ENCODE measurements around the gene AMIGO1. TPM values are rescaled to one million over a fixed set of nuclear protein-coding genes. Genes with fewer than 3 reads are reported as not detected.

The AMIGO1 gene
- total RNA-seq, 1 experiment from 2014 or later: 1.5 TPM

DNA sequence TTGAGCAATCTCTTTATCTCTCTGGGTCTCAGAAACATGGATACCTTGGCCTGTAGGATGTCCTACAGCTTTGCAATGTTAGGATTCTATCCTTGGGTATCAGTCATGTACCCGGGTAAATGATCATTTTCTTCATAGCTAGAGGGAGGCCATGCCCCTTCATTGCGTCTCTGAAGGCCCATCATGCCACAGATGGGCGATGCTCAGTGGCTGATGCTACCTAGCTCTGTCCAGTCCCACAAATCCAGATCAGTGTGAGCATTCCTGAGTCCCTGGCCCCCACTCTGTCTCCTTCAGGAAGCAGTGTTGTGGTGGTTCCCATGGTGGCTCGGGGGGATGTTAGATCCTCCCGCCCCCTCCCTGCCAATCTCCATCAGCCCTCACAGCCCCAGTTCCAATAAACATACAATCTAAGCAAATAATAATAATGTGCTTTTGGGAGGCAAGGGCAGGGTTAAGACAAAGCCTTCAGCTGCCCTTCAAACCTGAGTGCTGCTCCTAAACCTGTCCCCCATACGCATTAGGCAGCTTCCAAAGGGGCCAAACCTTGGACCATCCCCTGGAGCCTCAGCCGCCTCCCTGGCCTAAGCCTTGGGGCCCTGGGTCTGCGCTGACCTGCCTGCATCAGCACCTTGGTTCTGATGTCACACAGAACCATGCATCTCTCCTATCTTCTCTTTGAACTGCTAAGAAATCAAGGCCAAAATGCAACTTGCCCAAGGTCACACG, 29.5 kb upstream of the AMIGO1 start:
- DNase-seq: no peak
- CTCF ChIA-PET: interaction anchor here (0.8 kb wide), 1 partner anchor 117 kb away, joined by 4 read pairs; the partner anchor contains the start of gene GSTM4
- Histone ChIP-seq H3K4me3 (ENCODE audit: low read depth, low read length) (no peak overlapping the region), H3K9me3 (no peaks in the 10 kb centered on the region), H3K27me3 (replicated peaks; ENCODE audit: control insufficient read depth, insufficient read depth, low read length) (no peaks in the 10 kb centered on the region), H3K4me1 (no peaks in the 10 kb centered on the region), H3K36me3 (ENCODE audit: control insufficient read depth, insufficient read depth, low read length) (no peaks in the 10 kb centered on the region)
- intact Hi-C loops (cut with micrococcal nuclease; ENCODE audit: unreplicated experiment): no loop called here
- Mint-ChIP-seq H3K27ac (ENCODE audit: unreplicated experiment) (no peak overlapping the region), H3K4me3 (ENCODE audit: unreplicated experiment) (no peak overlapping the region), H3K4me1 (ENCODE audit: low read depth, unreplicated experiment) (no peaks in the 10 kb centered on the region), H3K27me3 (ENCODE audit: insufficient read depth, unreplicated experiment) (peaks cover 6% of the 10 kb centered on the region), H3K9me3 (ENCODE audit: unreplicated experiment) (no peaks in the 10 kb centered on the region), H3K36me3 (ENCODE audit: insufficient read depth, unreplicated experiment) (peaks cover 4% of the 10 kb centered on the region)
- TF ChIP-seq, protein P1, sequence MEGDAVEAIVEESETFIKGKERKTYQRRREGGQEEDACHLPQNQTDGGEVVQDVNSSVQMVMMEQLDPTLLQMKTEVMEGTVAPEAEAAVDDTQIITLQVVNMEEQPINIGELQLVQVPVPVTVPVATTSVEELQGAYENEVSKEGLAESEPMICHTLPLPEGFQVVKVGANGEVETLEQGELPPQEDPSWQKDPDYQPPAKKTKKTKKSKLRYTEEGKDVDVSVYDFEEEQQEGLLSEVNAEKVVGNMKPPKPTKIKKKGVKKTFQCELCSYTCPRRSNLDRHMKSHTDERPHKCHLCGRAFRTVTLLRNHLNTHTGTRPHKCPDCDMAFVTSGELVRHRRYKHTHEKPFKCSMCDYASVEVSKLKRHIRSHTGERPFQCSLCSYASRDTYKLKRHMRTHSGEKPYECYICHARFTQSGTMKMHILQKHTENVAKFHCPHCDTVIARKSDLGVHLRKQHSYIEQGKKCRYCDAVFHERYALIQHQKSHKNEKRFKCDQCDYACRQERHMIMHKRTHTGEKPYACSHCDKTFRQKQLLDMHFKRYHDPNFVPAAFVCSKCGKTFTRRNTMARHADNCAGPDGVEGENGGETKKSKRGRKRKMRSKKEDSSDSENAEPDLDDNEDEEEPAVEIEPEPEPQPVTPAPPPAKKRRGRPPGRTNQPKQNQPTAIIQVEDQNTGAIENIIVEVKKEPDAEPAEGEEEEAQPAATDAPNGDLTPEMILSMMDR (IDR thresholded peaks at IDR 0.05; ENCODE audit: insufficient read depth in 1 of 2, low read depth in 1 of 2, low read length in 1 of 2, severe bottlenecking in 1 of 2, unreplicated experiment in 1 of 2): no peak
- POLR2A ChIA-PET: no interaction called here
- BruUV-seq (replicated peaks): no TSS peak

DNA sequence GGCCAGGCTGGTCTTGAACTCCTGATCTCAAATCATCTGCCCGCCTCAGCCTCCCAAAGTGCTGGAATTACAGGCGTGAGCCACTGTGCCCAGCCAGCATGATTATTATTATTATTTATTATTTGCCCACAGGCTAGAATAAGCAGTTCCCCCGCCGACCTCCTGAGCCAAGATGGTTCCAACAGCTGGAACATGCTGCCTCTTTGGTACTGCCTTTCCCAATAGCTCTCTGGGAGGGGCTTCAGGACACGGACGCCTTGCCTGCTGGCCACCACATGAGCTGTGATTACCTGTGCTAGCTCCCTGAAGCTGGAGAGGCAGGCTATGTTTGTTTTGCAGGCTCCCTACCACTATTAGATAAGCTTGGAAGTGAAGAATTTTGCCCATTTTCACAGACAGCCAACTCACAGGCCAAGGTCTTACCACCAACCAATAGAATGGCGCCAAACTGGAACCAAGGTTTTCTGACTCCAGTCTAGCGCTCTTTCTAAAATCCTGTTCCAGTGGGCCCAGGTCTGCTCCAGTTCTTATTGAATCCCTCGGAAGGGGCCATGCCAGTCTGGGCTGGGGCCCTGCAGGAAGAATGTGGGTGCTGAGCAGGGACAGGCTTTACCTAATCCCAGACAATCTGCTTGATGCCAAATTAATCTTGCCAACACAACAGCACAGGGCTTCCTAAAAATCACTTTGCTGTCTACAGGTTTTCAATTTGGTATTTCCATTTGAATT, 28.1 kb upstream of the AMIGO1 start:
- TF ChIP-seq, protein P1 (IDR thresholded peaks at IDR 0.05; ENCODE audit: insufficient read depth in 1 of 2, low read depth in 1 of 2, low read length in 1 of 2, severe bottlenecking in 1 of 2, unreplicated experiment in 1 of 2): no peak
- no peaks in the 10 kb centered on the region for H3K36me3 ChIP-seq (ENCODE audit: control insufficient read depth, insufficient read depth, low read length)
- no peaks in the 10 kb centered on the region; the same call in 1 of the 2 replicates for H3K4me1 ChIP-seq
- no peaks in the 10 kb centered on the region for H3K27me3 ChIP-seq (replicated peaks; ENCODE audit: control insufficient read depth, insufficient read depth, low read length)
- Mint-ChIP-seq H3K4me1 (ENCODE audit: low read depth, unreplicated experiment) (no peaks in the 10 kb centered on the region), H3K36me3 (ENCODE audit: insufficient read depth, unreplicated experiment) (peaks cover 4% of the 10 kb centered on the region), H3K4me3 (ENCODE audit: unreplicated experiment) (no peak overlapping the region), H3K27me3 (ENCODE audit: insufficient read depth, unreplicated experiment) (peaks cover 3% of the 10 kb centered on the region), H3K9me3 (ENCODE audit: unreplicated experiment) (no peaks in the 10 kb centered on the region), H3K27ac (ENCODE audit: unreplicated experiment) (no peak overlapping the region)
- no TSS peak for BruUV-seq (replicated peaks)
- POLR2A ChIA-PET: no interaction called here
- H3K9me3 ChIP-seq: no peaks in the 10 kb centered on the region
- no peak overlapping the region for H3K4me3 ChIP-seq (ENCODE audit: low read depth, low read length)
- DNase-seq: no peak
- intact Hi-C loops (cut with micrococcal nuclease; ENCODE audit: unreplicated experiment): no loop called here
- CTCF ChIA-PET: interaction anchor here (1.3 kb wide), 1 partner anchor 8 kb away, joined by 3 read pairs; no protein-coding TSS in a partner anchor

GRCh38 chr1:109535971-109536491, 26.5 kb upstream of the AMIGO1 start:
- Histone ChIP-seq H3K4me3 (ENCODE audit: low read depth, low read length) (no peak overlapping the region), H3K4me1 (no peaks in the 10 kb centered on the region; the same call in 1 of the 2 replicates), H3K9me3 (no peaks in the 10 kb centered on the region), H3K27me3 (replicated peaks; ENCODE audit: control insufficient read depth, insufficient read depth, low read length) (no peaks in the 10 kb centered on the region), H3K36me3 (ENCODE audit: control insufficient read depth, insufficient read depth, low read length) (no peaks in the 10 kb centered on the region)
- no TSS peak for BruUV-seq (replicated peaks)
- intact Hi-C loops (cut with micrococcal nuclease; ENCODE audit: unreplicated experiment): no loop called here
- Mint-ChIP-seq H3K27me3 (ENCODE audit: insufficient read depth, unreplicated experiment) (no peaks in the 10 kb centered on the region), H3K27ac (ENCODE audit: unreplicated experiment) (no peak overlapping the region), H3K9me3 (ENCODE audit: unreplicated experiment) (no peaks in the 10 kb centered on the region), H3K36me3 (ENCODE audit: insufficient read depth, unreplicated experiment) (peaks cover 4% of the 10 kb centered on the region), H3K4me3 (ENCODE audit: unreplicated experiment) (no peak overlapping the region), H3K4me1 (ENCODE audit: low read depth, unreplicated experiment) (no peaks in the 10 kb centered on the region)
- ChIA-PET POLR2A (no interaction called here), CTCF (no interaction called here)
- TF ChIP-seq, protein P1 (IDR thresholded peaks at IDR 0.05; ENCODE audit: insufficient read depth in 1 of 2, low read depth in 1 of 2, low read length in 1 of 2, severe bottlenecking in 1 of 2, unreplicated experiment in 1 of 2): no peak
- no peak for DNase-seq

Data from Caco-2 (cell line).